NCI-H2196 treated with DMSO at 0.1 percent for 48 hours (cell line): ENCODE results near the gene TSHR.
"Not testable (repeated sequence)": the region's sequence is repeated elsewhere in the genome, so short reads cannot be mapped to it uniquely, and the experiment has no call there.

Experiments used
- DNase-seq: peaks from one replicate; lab custom pipeline; 2025; ENCODE audit not compliant: unreplicated experiment; lab: John Stamatoyannopoulos, UW

Gene TSHR

GRCh38 chr14:80992580-80992979, 37.2 kb downstream of the TSHR start:
- no peak for DNase-seq

- peak; percentile 13 for DNase-seq
Measured at GRCh38 chr14:80996049-80996901, 40.9 kb downstream of the TSHR start.

GRCh38 chr14:81001447-81001846, 46.0 kb downstream of the TSHR start:
- no peak for DNase-seq

- DNase-seq: no peak
Measured at GRCh38 chr14:81004575-81004974, 49.2 kb downstream of the TSHR start.

GRCh38 chr14:81005540-81006228, 50.3 kb downstream of the TSHR start:
- DNase-seq: no peak

GRCh38 chr14:81006266-81006665, 50.8 kb downstream of the TSHR start:
- no peak for DNase-seq

GRCh38 chr14:81007131-81007530, 51.7 kb downstream of the TSHR start:
- DNase-seq: no peak

GRCh38 chr14:81009346-81009745, 53.9 kb downstream of the TSHR start:
- no peak for DNase-seq

GRCh38 chr14:81018251-81018650, 62.8 kb downstream of the TSHR start:
- DNase-seq: no peak

- DNase-seq: no peak
Measured at GRCh38 chr14:81018684-81019083, 63.3 kb downstream of the TSHR start.

GRCh38 chr14:81019113-81019512, 63.7 kb downstream of the TSHR start:
- not testable (repeated sequence) for DNase-seq

- DNase-seq: no peak
Measured at GRCh38 chr14:81023095-81023710, 67.8 kb downstream of the TSHR start.

- no peak for DNase-seq
Measured at GRCh38 chr14:81028461-81028860, 73.0 kb downstream of the TSHR start.

GRCh38 chr14:81031488-81031887, 76.1 kb downstream of the TSHR start:
- no peak for DNase-seq

GRCh38 chr14:81033698-81034240, 78.3 kb downstream of the TSHR start:
- no peak for DNase-seq

- no peak for DNase-seq
Measured at GRCh38 chr14:81042438-81042837, 87.0 kb downstream of the TSHR start.

- DNase-seq: no peak
Measured at GRCh38 chr14:81051547-81051946, 96.1 kb downstream of the TSHR start.

- DNase-seq: not testable (repeated sequence)
Measured at GRCh38 chr14:81054057-81054456, 98.6 kb downstream of the TSHR start.

- DNase-seq: no peak
Measured at GRCh38 chr14:81055971-81056370, 100.5 kb downstream of the TSHR start.

- DNase-seq: no peak
Measured at GRCh38 chr14:81062380-81062779, 107.0 kb downstream of the TSHR start.

- no peak for DNase-seq
Measured at GRCh38 chr14:81062816-81063215, 107.4 kb downstream of the TSHR start.

GRCh38 chr14:81066672-81067071, 111.3 kb downstream of the TSHR start:
- no peak for DNase-seq
